ENCODE data around the gene GARNL3.

GARNL3 gene

DNA sequence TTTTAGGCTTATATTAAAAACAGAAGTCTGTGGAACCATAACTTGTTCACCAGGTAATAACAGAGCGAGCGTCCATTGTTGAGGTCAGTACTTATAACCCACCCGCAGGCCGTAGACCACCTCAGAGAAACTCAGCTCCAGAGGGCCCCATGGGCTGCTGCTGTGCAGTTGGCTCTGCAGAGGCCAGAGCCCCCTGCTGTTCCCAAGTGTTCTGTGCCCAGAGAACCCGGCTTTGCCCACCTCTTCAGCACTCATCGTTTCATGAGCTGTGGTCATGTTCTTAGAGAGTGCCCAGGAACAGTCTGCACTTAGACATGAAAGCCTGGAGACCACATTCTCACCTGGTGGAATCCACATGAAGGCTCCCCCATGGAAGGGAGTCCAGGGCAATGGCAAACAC lies 82.0 kb downstream of the GARNL3 start:
- H3K27ac ChIP-seq (replicated peaks) = no peak overlapping the region
- no peak for DNase-seq (ENCODE audit: low read depth in 1 of 2, low spot score in 1 of 2)

DNA sequence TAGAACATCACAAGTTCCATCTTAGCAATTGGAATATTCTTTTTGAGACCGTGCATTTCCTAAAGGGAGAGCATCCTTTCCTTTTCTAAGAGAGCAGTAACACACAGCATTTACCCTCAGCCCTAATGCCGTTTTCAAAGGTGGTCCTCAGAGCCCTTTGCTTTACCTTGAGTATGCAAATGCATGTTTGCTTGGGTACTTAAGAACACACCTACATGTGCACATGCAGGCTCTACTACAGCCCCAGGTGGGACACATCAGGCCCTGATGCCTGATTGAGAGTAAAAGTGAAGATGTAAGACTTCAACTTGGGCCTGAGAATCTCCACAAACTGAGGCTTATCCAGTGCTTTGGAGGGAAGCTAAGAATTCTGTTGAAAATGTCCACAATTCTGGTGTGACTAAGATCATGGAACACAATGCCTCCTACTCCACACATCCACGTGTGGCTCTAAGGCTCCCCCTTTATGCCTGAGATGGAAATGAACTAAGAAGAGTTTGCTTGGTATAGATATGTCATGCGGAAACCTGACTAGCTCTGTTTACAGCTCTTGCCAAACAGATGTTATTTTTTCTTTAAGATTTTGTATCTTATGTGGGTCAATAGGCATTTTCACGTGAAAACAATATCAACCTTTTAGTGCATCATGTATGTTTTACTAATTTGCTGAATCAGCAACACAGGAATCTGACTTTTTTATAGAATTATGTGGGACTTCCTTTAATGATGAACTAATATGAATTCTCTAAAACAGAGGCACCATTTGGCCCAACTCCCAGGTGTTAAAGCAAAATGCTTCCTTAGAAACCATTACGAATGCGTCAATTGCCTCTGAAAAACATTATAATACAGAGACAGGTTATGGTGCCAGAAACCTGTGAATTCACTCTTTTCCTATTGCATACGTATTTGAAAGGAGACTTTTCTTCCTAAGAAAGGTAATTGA lies 83.5 kb downstream of the GARNL3 start:
- no peaks in the 10 kb centered on the region for H3K27me3 ChIP-seq (ENCODE audit: insufficient read depth, poor library complexity, severe bottlenecking)
- no peak for TF ChIP-seq SPI1 (IDR thresholded peaks at IDR 0.05; ENCODE audit: borderline replicate concordance, low read depth)
- no peak for DNase-seq (ENCODE audit: low read depth in 1 of 2, low spot score in 1 of 2)
- H3K4me3 ChIP-seq (replicated peaks; ENCODE audit: insufficient read depth, low read length) = no peak overlapping the region
- H3K27ac ChIP-seq (replicated peaks) = no peak overlapping the region

More for the DNA sequence above, 82.0 kb downstream of the GARNL3 start:
- Histone ChIP-seq H3K4me3 (replicated peaks; ENCODE audit: insufficient read depth, low read length) (no peak overlapping the region), H3K27me3 (ENCODE audit: insufficient read depth, poor library complexity, severe bottlenecking) (no peaks in the 10 kb centered on the region)
- TF ChIP-seq GABPA (IDR thresholded peaks at IDR 0.05; ENCODE audit: low read depth) (no peak), POLR2AphosphoS5 (IDR thresholded peaks at IDR 0.05; ENCODE audit: low read depth) (no peak), SPI1 (IDR thresholded peaks at IDR 0.05; ENCODE audit: borderline replicate concordance, low read depth) (no peak)

DNA sequence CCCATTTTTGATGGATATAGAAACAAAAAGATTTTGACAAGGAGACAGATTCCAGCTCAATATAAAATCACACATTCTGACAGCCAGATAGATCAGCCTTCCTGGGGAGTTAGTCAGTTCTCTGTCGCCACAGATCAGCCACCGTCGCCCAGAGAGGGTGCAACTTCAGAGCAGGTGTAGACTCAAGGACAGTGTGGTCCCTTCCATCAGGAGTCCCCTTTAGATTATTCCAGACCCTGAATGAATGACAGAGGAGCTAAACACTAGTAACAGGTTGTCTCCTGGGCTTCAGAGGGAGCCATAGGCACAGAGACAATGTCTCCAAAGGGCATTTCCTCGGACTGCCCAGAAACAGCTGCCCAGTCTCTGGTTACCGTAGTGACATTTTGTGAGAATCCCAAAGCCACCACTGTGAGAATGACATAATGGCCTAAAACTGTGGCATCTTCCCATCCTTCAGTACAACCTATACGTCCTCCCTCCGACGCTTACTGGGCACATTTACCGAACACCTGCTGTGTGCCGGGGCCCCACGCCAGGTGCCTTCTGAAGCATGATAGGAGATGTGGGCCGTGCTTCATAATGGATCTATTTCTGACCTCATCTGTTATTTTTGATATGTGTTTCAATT lies 85.0 kb downstream of the GARNL3 start:
- TF ChIP-seq, protein P1, sequence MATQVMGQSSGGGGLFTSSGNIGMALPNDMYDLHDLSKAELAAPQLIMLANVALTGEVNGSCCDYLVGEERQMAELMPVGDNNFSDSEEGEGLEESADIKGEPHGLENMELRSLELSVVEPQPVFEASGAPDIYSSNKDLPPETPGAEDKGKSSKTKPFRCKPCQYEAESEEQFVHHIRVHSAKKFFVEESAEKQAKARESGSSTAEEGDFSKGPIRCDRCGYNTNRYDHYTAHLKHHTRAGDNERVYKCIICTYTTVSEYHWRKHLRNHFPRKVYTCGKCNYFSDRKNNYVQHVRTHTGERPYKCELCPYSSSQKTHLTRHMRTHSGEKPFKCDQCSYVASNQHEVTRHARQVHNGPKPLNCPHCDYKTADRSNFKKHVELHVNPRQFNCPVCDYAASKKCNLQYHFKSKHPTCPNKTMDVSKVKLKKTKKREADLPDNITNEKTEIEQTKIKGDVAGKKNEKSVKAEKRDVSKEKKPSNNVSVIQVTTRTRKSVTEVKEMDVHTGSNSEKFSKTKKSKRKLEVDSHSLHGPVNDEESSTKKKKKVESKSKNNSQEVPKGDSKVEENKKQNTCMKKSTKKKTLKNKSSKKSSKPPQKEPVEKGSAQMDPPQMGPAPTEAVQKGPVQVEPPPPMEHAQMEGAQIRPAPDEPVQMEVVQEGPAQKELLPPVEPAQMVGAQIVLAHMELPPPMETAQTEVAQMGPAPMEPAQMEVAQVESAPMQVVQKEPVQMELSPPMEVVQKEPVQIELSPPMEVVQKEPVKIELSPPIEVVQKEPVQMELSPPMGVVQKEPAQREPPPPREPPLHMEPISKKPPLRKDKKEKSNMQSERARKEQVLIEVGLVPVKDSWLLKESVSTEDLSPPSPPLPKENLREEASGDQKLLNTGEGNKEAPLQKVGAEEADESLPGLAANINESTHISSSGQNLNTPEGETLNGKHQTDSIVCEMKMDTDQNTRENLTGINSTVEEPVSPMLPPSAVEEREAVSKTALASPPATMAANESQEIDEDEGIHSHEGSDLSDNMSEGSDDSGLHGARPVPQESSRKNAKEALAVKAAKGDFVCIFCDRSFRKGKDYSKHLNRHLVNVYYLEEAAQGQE (IDR thresholded peaks at IDR 0.05; ENCODE audit: insufficient replicate concordance, low read depth) = no peak
- TF ChIP-seq SPI1 (IDR thresholded peaks at IDR 0.05; ENCODE audit: borderline replicate concordance, low read depth) = no peak
- no peak for DNase-seq (ENCODE audit: low read depth in 1 of 2, low spot score in 1 of 2)

DNA sequence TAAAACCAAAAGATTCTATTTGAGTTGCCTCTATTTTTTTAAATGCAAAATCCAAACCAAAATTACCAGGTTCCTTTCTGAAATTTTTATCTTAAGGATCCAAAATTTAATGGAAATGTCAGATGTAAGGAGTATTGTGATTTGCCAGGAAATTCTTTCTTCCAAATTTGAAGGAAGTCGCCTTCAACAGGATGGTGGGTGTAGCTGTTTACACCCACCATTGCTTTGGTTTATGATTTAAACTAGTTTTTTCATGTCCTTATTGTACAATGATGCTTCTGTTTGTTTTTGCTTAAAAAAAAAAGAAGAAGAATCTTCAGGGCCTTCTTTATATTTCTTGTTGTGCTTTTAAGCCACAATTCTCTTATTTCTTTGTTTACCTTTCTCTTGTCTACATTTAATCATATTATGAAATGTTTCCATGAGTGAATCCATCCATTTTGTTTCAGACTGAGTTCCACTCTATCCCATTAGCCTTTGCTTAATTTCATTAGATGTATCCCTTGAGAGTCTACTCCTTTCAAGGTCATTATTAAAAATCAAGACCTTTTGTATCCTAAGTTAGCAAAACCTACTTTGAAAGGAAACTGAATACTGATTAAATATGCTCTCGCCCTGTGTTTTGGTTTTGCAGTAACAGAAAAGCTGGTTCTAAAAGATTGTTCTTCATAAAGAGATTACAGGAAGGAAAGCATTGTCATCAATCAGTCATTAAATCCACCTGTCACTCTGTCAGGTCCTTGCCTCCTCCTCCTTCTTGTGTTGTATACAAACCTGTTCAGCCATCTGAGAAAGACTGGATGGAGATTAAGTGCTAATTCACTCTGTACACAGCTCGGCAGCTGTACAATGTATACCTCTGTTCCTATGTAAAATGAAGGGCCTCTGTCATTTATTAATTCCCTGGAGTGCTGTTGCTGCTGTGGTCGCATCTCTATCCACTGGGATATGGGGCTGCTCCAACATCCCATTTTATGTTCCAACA lies 86.9 kb downstream of the GARNL3 start:
- DNase-seq (ENCODE audit: low read depth in 1 of 2, low spot score in 1 of 2) = no peak
- no peaks in the 10 kb centered on the region for H3K27me3 ChIP-seq (ENCODE audit: insufficient read depth, poor library complexity, severe bottlenecking)
- TF ChIP-seq GABPA (IDR thresholded peaks at IDR 0.05; ENCODE audit: low read depth) (no peak), POLR2AphosphoS5 (IDR thresholded peaks at IDR 0.05; ENCODE audit: low read depth) (no peak), SPI1 (IDR thresholded peaks at IDR 0.05; ENCODE audit: borderline replicate concordance, low read depth) (no peak)
- TF ChIP-seq, protein P1 (IDR thresholded peaks at IDR 0.05; ENCODE audit: insufficient replicate concordance, low read depth) = no peak
- TF ChIP-seq, protein P2, sequence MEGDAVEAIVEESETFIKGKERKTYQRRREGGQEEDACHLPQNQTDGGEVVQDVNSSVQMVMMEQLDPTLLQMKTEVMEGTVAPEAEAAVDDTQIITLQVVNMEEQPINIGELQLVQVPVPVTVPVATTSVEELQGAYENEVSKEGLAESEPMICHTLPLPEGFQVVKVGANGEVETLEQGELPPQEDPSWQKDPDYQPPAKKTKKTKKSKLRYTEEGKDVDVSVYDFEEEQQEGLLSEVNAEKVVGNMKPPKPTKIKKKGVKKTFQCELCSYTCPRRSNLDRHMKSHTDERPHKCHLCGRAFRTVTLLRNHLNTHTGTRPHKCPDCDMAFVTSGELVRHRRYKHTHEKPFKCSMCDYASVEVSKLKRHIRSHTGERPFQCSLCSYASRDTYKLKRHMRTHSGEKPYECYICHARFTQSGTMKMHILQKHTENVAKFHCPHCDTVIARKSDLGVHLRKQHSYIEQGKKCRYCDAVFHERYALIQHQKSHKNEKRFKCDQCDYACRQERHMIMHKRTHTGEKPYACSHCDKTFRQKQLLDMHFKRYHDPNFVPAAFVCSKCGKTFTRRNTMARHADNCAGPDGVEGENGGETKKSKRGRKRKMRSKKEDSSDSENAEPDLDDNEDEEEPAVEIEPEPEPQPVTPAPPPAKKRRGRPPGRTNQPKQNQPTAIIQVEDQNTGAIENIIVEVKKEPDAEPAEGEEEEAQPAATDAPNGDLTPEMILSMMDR (IDR thresholded peaks at IDR 0.05; ENCODE audit: insufficient read depth, low read length) = no peak
- no peak overlapping the region for H3K27ac ChIP-seq (replicated peaks)
- H3K4me3 ChIP-seq (replicated peaks; ENCODE audit: insufficient read depth, low read length) = no peak overlapping the region

More for the DNA sequence above, 85.0 kb downstream of the GARNL3 start:
- no peak overlapping the region for H3K27ac ChIP-seq (replicated peaks)
- no peaks in the 10 kb centered on the region for H3K27me3 ChIP-seq (ENCODE audit: insufficient read depth, poor library complexity, severe bottlenecking)
- no peak overlapping the region for H3K4me3 ChIP-seq (replicated peaks; ENCODE audit: insufficient read depth, low read length)

All from HL-60 (cell line).